ENCODE measurements around the gene ADM5. TPM values are rescaled to one million over a fixed set of nuclear protein-coding genes. Genes with fewer than 3 reads are reported as not detected.

ADM5 gene
- polyA plus RNA-seq, 3 donors = 1.2 TPM; not detected in 2

DNA sequence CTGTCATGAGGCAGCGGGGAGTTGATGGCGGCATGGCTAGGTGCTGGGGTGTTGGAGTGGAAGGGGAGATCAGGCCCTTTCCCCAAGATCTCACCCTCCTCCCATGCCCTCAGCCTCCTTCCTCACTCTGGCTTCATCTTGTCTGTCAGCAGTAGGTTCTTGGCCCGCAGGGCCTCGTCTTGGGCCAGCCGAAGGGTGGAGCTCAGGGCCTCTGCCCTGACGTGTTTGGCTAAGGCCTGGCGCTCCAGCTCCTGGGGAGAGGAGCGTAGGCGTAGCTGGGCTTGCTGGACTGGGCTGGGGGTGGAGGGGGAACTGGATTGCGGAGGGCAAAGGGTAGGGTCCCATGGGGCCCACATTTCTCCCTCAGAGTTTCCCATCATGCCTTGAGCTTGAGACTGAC lies 50.5 kb downstream of the ADM5 start:
- Histone ChIP-seq H3K79me2 (ENCODE audit: insufficient read depth, low read length) (no peaks in the 10 kb centered on the region), H3K36me3 (replicated peaks in 1 of 2; ENCODE audit: control insufficient read depth in 1 of 2, insufficient read depth in 2 of 2, low read length in 2 of 2) (no peaks in the 10 kb centered on the region), H4K20me1 (ENCODE audit: insufficient read depth, low read length) (no peaks in the 10 kb centered on the region), H3K9ac (ENCODE audit: insufficient read depth, low read length, poor library complexity, severe bottlenecking) (no peak overlapping the region), H3K4me2 (replicated peaks; ENCODE audit: extremely low read depth, low read length, poor library complexity, severe bottlenecking) (no peak overlapping the region), H3K27ac (ENCODE audit: low read depth in 1 of 2, low read length in 2 of 2) (no peak overlapping the region), H2AFZ (ENCODE audit: insufficient read depth, low read depth, low read length, poor library complexity, severe bottlenecking) (no peak overlapping the region), H3K4me1 (ENCODE audit: control insufficient read depth in 1 of 2, insufficient read depth in 2 of 2, low read length in 2 of 2) (peaks cover 3 to 6% of the 10 kb centered on the region in 2 donors), H3K9me3 (replicated peaks in 1 of 2; ENCODE audit: control insufficient read depth in 1 of 2, insufficient read depth in 1 of 2, low read length in 2 of 2) (no peaks in the 10 kb centered on the region), H3K4me3 (replicated peaks in 1 of 3; ENCODE audit: low read depth in 2 of 3, low read length in 3 of 3) (no peak overlapping the region), H3K27me3 (ENCODE audit: control insufficient read depth in 2 of 2, insufficient read depth in 2 of 2, low read length in 2 of 2) (no peaks in the 10 kb centered on the region)
- H3K9me3 Mint-ChIP-seq = peaks cover 0 to 15% (median 2%) of the 10 kb centered on the region in 7 donors
- no peak for TF ChIP-seq CTCF (IDR thresholded peaks at IDR 0.05)
- H3K36me3 Mint-ChIP-seq = no peaks in the 10 kb centered on the region
- no peak overlapping the region for H3K27ac Mint-ChIP-seq
- no peak for DNase-seq
- no peak overlapping the region for H3K4me3 Mint-ChIP-seq
- 96% methylated on average over 5 of the region's 10 CpGs for WGBS (ENCODE audit: insufficient coverage)
- H3K4me1 Mint-ChIP-seq = peaks cover 11% of the 10 kb centered on the region
- intact Hi-C loops (cut with micrococcal nuclease) = no loop called here
- peaks cover 0 to 2% (median 0%) of the 10 kb centered on the region in 3 donors for H3K27me3 Mint-ChIP-seq (ENCODE audit: low read depth in 3 of 3)

Small RNAs within 50 kb of the gene (small RNA-seq; reads per million reads assigned to genes)
- not detected for gene MIR5088 (ENCODE audit: insufficient read length, low read depth)

Other genes starting within 250 kb of the ADM5 start
- gene SLC17A7, start 248.1 kb upstream of the ADM5 start, polyA plus RNA-seq = under 1 TPM in 2 of 3 donors, not detected in 1; 0.04 to 0.09 TPM
- 100 to 1,000 TPM in 1 of 3 donors, 10 to 100 TPM in 2; 62.3 to 102 (median 83.9) TPM for gene PIH1D1, start 237.8 kb upstream of the ADM5 start, polyA plus RNA-seq
- 10 to 100 TPM; 30.8 to 39.5 (median 31.2) TPM for gene ALDH16A1, start 236.4 kb upstream of the ADM5 start, polyA plus RNA-seq
- 10 to 100 TPM in 1 of 3 donors, 1 to 10 TPM in 2; 5.0 to 13.8 (median 6.9) TPM for gene FLT3LG, start 215.4 kb upstream of the ADM5 start, polyA plus RNA-seq
- gene RPL13A, start 202.0 kb upstream of the ADM5 start, polyA plus RNA-seq = 1,000 to 10,000 TPM in 1 of 3 donors, 100 to 1,000 TPM in 2; 655 to 1,621 (median 663) TPM
- gene RPS11, start 193.2 kb upstream of the ADM5 start, polyA plus RNA-seq = 1,000 to 10,000 TPM; 1,103 to 4,925 (median 1,481) TPM
- gene FCGRT, start 176.9 kb upstream of the ADM5 start, polyA plus RNA-seq = 100 to 1,000 TPM; 720 to 930 (median 724) TPM
- 10 to 100 TPM in 1 of 3 donors, not detected in 2; 50.2 TPM for gene RCN3, start 161.6 kb upstream of the ADM5 start, polyA plus RNA-seq
- 100 to 1,000 TPM in 1 of 3 donors, 10 to 100 TPM in 2; 63.4 to 120 (median 96.4) TPM for gene NOSIP, start 109.0 kb upstream of the ADM5 start, polyA plus RNA-seq
- under 1 TPM in 1 of 3 donors, not detected in 2; 0.49 TPM for gene PRRG2, start 108.3 kb upstream of the ADM5 start, polyA plus RNA-seq
- 1 to 10 TPM in 1 of 3 donors, under 1 TPM in 2; 0.04 to 3.3 (median 0.11) TPM for gene PRR12, start 98.4 kb upstream of the ADM5 start, polyA plus RNA-seq
- gene RRAS, start 49.5 kb upstream of the ADM5 start, polyA plus RNA-seq = 10 to 100 TPM; 74.9 to 91.7 (median 80.0) TPM
- gene SCAF1, start 47.4 kb upstream of the ADM5 start, polyA plus RNA-seq = 1 to 10 TPM in 1 of 3 donors, under 1 TPM in 2; 0.39 to 7.5 (median 0.68) TPM
- 100 to 1,000 TPM in 1 of 3 donors, 10 to 100 TPM in 2; 29.8 to 115 (median 41.1) TPM for gene IRF3, start 23.7 kb upstream of the ADM5 start, polyA plus RNA-seq
- gene BCL2L12, start 23.7 kb upstream of the ADM5 start, polyA plus RNA-seq = 10 to 100 TPM in 1 of 3 donors, 1 to 10 TPM in 2; 5.7 to 10.3 (median 8.6) TPM
- gene PRMT1, start 12.3 kb upstream of the ADM5 start, polyA plus RNA-seq = 10 to 100 TPM; 60.1 to 94.4 (median 74.3) TPM
- not detected for gene CPT1C, start 1.5 kb downstream of the ADM5 start, polyA plus RNA-seq
- gene TSKS, start 73.7 kb downstream of the ADM5 start, polyA plus RNA-seq = under 1 TPM; 0.37 to 0.81 (median 0.51) TPM
- 100 to 1,000 TPM in 1 of 3 donors, 10 to 100 TPM in 2; 12.1 to 117 (median 15.1) TPM for gene AP2A1, start 77.4 kb downstream of the ADM5 start, polyA plus RNA-seq
- gene FUZ, start 123.7 kb downstream of the ADM5 start, polyA plus RNA-seq = 10 to 100 TPM in 1 of 3 donors, 1 to 10 TPM in 2; 5.3 to 16.7 (median 5.3) TPM
- 10 to 100 TPM; 13.9 to 52.9 (median 18.5) TPM for gene MED25, start 128.7 kb downstream of the ADM5 start, polyA plus RNA-seq
- 10 to 100 TPM; 18.3 to 67.9 (median 31.2) TPM for gene PTOV1, start 161.6 kb downstream of the ADM5 start, polyA plus RNA-seq
- 10 to 100 TPM; 23.0 to 88.6 (median 30.2) TPM for gene PNKP, start 178.0 kb downstream of the ADM5 start, polyA plus RNA-seq
- 10 to 100 TPM in 1 of 3 donors, 1 to 10 TPM in 2; 5.4 to 18.2 (median 6.6) TPM for gene AKT1S1, start 187.8 kb downstream of the ADM5 start, polyA plus RNA-seq
- gene TBC1D17, start 188.1 kb downstream of the ADM5 start, polyA plus RNA-seq = 10 to 100 TPM in 1 of 3 donors, 1 to 10 TPM in 2; 3.1 to 48.2 (median 4.5) TPM
- 1 to 10 TPM; 5.6 to 7.6 (median 7.0) TPM for gene IL4I1, start 207.3 kb downstream of the ADM5 start, polyA plus RNA-seq
- gene ATF5, start 239.6 kb downstream of the ADM5 start, polyA plus RNA-seq = 10 to 100 TPM in 1 of 3 donors, 1 to 10 TPM in 2; 5.8 to 22.1 (median 6.0) TPM
- 10 to 100 TPM; 32.3 to 62.2 (median 48.6) TPM for gene NUP62, start 239.9 kb downstream of the ADM5 start, polyA plus RNA-seq

Data from CD14-positive monocyte (primary cell).